NCI-H345 (cell line): Measurements from ENCODE around the gene TEX19.
A peak's percentile ranks its signal among the peaks of the same experiment; 100 is the strongest.

ENCODE experiments used
- DNase-seq: peaks from one replicate; lab custom pipeline; 2025; lab: John Stamatoyannopoulos, UW

The TEX19 gene

DNA sequence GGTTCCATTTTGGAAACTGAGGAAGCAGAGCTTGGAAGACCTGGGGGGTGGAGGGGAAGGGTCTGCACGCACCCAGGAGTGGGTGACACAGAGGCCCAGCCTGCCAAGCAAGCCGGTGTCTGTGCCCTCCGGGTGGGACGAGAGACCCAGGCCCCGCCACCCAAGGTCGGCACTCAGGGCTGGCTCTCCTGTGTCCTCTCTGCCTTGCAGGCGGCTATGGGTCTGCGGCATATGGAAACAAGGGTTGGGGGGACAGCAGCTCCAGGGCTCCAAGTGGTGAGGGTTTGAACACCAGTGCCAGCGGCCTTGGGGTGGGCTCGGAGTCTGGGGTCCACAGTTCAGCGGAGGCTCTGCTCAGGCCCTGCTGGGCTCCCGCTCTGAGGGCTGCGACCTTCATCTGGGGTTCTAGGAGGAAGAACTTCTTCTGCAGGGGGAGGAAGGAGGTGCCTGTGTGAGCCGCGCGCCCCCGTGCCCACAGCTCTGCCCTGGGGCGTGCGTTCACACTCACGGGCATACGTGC is 37.0 kb upstream of the TEX19 start:
- DNase-seq, result no peak

- DNase-seq, result no peak
These were observed 36.3 kb upstream of the TEX19 start for GRCh38 chr17:82322526-82323453.

DNA sequence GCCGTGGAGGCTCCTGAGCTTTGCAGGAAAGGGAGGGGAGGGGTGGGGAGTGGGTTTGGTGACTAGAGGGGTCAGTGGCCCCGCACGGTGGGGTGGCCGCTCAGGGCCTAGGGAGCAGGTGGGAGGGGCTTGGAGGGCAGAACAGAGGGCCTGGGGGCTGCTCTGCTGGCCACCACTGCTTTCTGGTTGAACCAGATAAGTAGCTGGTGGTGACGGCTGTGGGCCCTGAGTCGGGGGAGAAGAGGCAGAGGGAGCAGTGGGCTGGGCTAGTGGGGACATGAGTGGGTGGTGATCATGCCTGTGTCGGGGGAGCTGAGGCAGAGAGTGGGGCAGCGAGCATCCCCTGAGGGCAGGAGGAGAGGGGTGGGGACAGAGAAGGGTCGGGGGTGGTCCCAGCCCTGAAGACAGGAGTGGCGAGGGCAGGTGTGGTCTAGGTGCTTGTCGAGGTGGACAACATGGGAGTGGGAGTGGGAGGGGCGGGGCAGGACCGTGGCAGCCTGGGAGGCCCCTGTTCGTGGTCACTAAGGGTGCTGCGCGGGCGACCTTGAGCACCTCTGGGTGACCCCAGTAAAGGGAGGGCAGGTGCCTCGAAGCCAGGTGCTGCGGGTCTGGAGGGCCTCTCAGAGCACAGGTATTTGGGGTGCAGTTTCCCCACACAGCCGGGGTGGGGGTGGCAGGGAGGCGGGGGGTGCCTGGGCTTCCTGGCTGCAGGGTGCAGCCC is 35.4 kb upstream of the TEX19 start:
- no peak for DNase-seq

- DNase-seq, result peak; percentile 36
These were observed 34.3 kb upstream of the TEX19 start for GRCh38 chr17:82324566-82325285.

GRCh38 chr17:82325286-82326180 is 33.5 kb upstream of the TEX19 start:
- DNase-seq, result no peak

- DNase-seq, result no peak
These were observed 31.8 kb upstream of the TEX19 start for GRCh38 chr17:82327289-82327688.

GRCh38 chr17:82327757-82328140 is 31.3 kb upstream of the TEX19 start:
- DNase-seq, result no peak

GRCh38 chr17:82328141-82328993 is 30.7 kb upstream of the TEX19 start:
- DNase-seq, result peak; percentile 27

DNA sequence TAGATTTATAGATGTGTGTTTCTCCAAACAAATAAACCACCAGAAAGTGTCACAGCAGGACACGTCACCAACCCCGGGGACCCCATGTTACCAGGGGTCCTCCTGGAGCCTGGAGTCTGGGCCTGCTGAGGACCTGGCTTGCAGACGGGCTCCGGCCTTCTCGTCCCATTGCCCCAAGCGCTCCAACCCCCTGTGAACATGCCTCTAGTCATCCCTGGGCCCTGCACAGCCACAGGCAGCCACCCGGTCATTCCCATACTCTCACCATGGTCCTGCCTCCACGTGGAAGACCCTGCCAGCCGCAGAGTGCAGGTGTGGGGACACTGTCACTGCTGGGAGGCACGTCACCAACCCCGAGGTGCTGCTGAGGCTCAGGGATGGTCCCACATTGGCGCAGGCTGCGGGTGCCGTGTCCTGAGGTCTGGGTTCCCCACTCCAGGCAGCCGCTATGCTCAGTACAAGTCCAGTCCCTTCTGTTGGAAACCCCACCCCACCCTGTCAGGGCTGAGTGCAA is 30.0 kb upstream of the TEX19 start:
- no peak for DNase-seq

- DNase-seq, result no peak
These were observed 29.2 kb upstream of the TEX19 start for GRCh38 chr17:82329683-82330321.

GRCh38 chr17:82330322-82331239 is 28.5 kb upstream of the TEX19 start:
- peak; percentile 96 for DNase-seq

GRCh38 chr17:82331345-82331939 is 27.6 kb upstream of the TEX19 start:
- no peak for DNase-seq

DNA sequence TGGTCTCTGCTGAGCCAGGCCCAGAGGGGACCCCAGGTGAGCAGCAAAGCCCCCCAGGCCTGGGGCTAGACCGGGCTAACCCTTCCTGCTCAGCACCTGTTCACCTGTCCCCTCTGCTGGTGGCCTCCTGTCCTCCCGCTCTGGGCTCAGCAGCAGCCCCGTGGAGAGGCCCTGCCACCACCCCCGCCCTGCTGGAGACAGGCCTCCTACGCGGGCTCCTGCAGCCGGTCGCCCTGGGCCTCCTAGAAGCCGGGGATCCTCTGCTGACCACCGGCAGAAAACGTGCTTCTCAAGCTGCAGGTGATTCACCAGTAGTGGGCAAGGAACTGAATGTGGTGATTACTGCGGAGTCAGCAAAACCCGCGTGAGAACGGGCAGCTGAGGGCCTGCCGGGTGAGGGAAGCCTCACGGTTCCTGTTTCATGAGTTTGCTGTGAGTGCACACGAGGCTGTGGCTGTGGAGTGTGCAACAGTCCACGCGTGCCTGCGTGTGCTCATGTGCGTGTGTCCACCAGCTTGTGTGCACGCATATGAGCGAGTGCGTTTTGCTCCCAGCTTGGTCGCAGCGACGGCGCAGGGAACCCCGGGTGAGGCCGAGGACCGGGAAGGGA is 26.3 kb upstream of the TEX19 start:
- peak; percentile 29 for DNase-seq

DNA sequence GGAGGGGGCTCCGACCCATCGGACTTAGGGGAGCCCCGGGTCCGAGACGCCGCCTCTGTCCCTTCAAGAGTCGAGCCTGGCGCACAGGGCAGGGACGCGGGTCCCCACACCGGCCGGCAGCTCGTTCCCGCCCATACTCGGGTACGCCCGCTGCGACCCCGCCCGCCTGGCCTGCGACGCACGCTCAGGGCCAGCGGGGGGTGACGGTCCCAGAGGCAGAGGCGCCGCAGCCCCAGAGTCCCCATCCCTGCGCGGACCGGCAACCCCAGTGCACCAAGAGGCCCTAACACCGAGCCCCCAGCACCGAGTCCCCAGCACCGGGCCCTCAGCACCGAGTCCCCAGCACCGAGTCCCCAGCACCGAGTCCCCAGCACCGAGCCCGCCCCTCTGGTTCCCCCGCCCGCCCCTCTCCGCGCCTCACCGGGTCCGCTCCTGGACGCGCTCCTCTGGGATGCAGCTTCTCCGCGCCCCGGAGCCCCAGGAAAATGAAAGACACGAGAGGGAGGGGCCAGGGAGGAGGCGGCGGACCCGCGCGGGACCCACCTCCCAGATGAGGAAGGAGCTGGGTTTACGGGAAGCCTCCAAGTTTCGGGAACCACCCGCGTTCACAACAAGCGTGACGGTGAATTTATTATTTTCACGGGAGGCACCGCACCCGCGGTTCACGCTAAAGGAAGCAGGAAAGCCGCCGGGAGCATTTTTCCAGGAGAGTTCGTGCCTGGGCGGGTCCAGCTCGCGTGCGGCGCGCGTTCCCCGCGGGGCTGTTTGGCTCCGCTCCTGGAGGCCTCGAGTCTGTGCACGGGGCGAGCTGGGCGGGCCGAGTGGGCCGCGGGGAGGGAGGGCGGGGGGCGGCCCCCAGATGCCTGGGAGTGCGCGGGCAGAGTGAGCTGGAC is 25.5 kb upstream of the TEX19 start, which contains the start of gene SECTM1:
Gene SECTM1 (minus strand): TSS at position 488 of the 893 bp plus-strand sequence. CDS start 6,526 bp downstream, outside the sequence.
- DNase-seq, result peak; percentile 23

GRCh38 chr17:82334204-82334621 is 24.8 kb upstream of the TEX19 start:
- no peak for DNase-seq

GRCh38 chr17:82334622-82335394 is 24.2 kb upstream of the TEX19 start:
- no peak for DNase-seq
